SK-N-SH (cell line): ENCODE results near the gene RHOT1. TPM values are rescaled to one million over a fixed set of nuclear protein-coding genes. Genes with fewer than 3 reads are reported as not detected.

ENCODE experiments used
- CTCF ChIA-PET: fragments of 300-600, 350-600 bp; formaldehyde crosslinking; extraction: SDS; loops from one replicate; lab custom pipeline; 2021; lab: Yijun Ruan, JAX
- POLR2A ChIA-PET: fragments of 350-600 bp; sonication (Branson Sonifier 250); formaldehyde crosslinking; extraction: SDS; loops from one replicate; lab custom pipeline; 2020; ENCODE audit warnings: antibody characterized with exemption, inconsistent platforms; lab: Yijun Ruan, JAX
- DNase-seq: peaks from one replicate; pipeline ENCODE4 v3.0.0; 2012
- H2AFZ ChIP-seq: fragments of 200-600 bp; sonication (generic); 2 replicates; pipeline ENCODE4 v1.8.1; 2016; ENCODE audit warnings: antibody characterized with exemption, mild to moderate bottlenecking, low read depth
- H3F3A ChIP-seq: fragments of 200-600 bp; sonication (generic); replicated peaks from 2 replicates; pipeline ENCODE3; 2016; ENCODE audit warnings: antibody characterized with exemption, mild to moderate bottlenecking; ENCODE audit not compliant: insufficient read depth
- H3K27ac ChIP-seq, 2 experiments: fragments of 200-500 bp in 1 of 2; fragments of 200-600 bp in 1 of 2; sonication (Bioruptor generic) in 1 of 2; sonication (generic), shearing (Covaris generic) in 1 of 2; 2 replicates each; pipeline versions ENCODE4 v1.5.1 to v1.6.1; 2014 to 2016; ENCODE audit warnings: low read depth in 2 of 2, inconsistent platforms in 1 of 2, low read length in 1 of 2, mild to moderate bottlenecking in 1 of 2, mixed read lengths in 1 of 2
- H3K27me3 ChIP-seq: fragments of 200-600 bp; sonication (generic), shearing (Covaris generic); 2 replicates; pipeline ENCODE4 v1.6.1; 2016; ENCODE audit warnings: mixed run types; ENCODE audit not compliant: insufficient read depth
- H3K36me3 ChIP-seq, 2 experiments: fragments of 200-500 bp in 1 of 2; fragments of 200-600 bp in 1 of 2; sonication (Bioruptor generic) in 1 of 2; sonication (generic) in 1 of 2; replicated peaks in 1 of 2; 2 replicates each; pipeline versions ENCODE3 to v1.5.1; 2014 to 2016; ENCODE audit warnings: low read length in 1 of 2, mild to moderate bottlenecking in 1 of 2; ENCODE audit not compliant: insufficient read depth in 2 of 2, control insufficient read depth in 1 of 2
- H3K4me1 ChIP-seq, 2 experiments: fragments of 200-500 bp in 1 of 2; fragments of 200-600 bp in 1 of 2; sonication (Bioruptor generic) in 1 of 2; sonication (generic), shearing (Covaris generic) in 1 of 2; 2 replicates each; pipeline versions ENCODE4 v1.5.1 to v1.6.1; 2014 to 2016; ENCODE audit warnings: low read depth in 1 of 2, low read length in 1 of 2, mixed run types in 1 of 2; ENCODE audit not compliant: insufficient read depth in 2 of 2, control insufficient read depth in 1 of 2
- H3K4me2 ChIP-seq: fragments of 200-600 bp; sonication (generic), shearing (Covaris generic); 2 replicates; pipeline ENCODE4 v1.6.1; 2017; ENCODE audit warnings: mixed run types
- H3K4me3 ChIP-seq, 2 experiments: fragments of 200-500 bp in 1 of 2; fragments of 200-600 bp in 1 of 2; sonication (Bioruptor generic) in 1 of 2; sonication (generic), shearing (Covaris generic) in 1 of 2; 2 replicates each; pipeline versions ENCODE4 v1.5.1 to v1.8.1; 2014 to 2016; ENCODE audit warnings: low read depth in 2 of 2, inconsistent platforms in 1 of 2, low read length in 1 of 2, mild to moderate bottlenecking in 1 of 2, mixed read lengths in 1 of 2, moderate library complexity in 1 of 2
- H3K79me2 ChIP-seq: fragments of 200-600 bp; sonication (generic); 2 replicates; pipeline ENCODE4 v1.8.1; 2017; ENCODE audit warnings: mild to moderate bottlenecking; ENCODE audit not compliant: insufficient read depth
- H3K9ac ChIP-seq: fragments of 200-600 bp; sonication (generic); 2 replicates; pipeline ENCODE4 v1.6.1; 2017; ENCODE audit warnings: mixed run types
- H3K9me2 ChIP-seq: fragments of 200-600 bp; sonication (generic); 2 replicates; pipeline ENCODE4 v1.6.1; 2017; ENCODE audit warnings: mixed run types
- H3K9me3 ChIP-seq: fragments of 200-600 bp; sonication (generic); 2 replicates; pipeline ENCODE4 v1.6.1; 2017; ENCODE audit warnings: mixed run types, mild to moderate bottlenecking, moderate library complexity
- H4K20me1 ChIP-seq: fragments of 200-600 bp; sonication (generic); 2 replicates; pipeline ENCODE4 v1.6.1; 2017; ENCODE audit warnings: mild to moderate bottlenecking, mixed run types; ENCODE audit not compliant: insufficient read depth
- CHD2 ChIP-seq: fragments of 150-350 bp; IDR thresholded peaks from 2 replicates; pipeline ENCODE4 v1.6.1; 2018; ENCODE audit warnings: low read length; ENCODE audit not compliant: partially characterized antibody
- CTCF ChIP-seq: fragments of 200-600 bp; sonication (generic); IDR thresholded peaks from 2 replicates; pipeline ENCODE4 v1.6.1; 2017; ENCODE audit warnings: antibody characterized with exemption, mild to moderate bottlenecking, moderate library complexity
- EP300 ChIP-seq, 2 experiments: IDR thresholded peaks; 2 replicates each; pipeline versions ENCODE4 v1.4.0 to v1.6.1; 2012; ENCODE audit warnings: borderline replicate concordance in 1 of 2, low read depth in 1 of 2, low read length in 1 of 2
- EZH2phosphoT487 ChIP-seq: fragments of 200-600 bp; sonication (generic); IDR thresholded peaks from 2 replicates; pipeline ENCODE4 v1.6.1; 2017; ENCODE audit warnings: low read depth, mixed run types, mild to moderate bottlenecking, antibody characterized with exemption, moderate library complexity, borderline replicate concordance
- FOSL2 ChIP-seq: IDR thresholded peaks from 2 replicates; pipeline ENCODE4 v1.4.0; 2012; ENCODE audit warnings: low read depth, mild to moderate bottlenecking, moderate library complexity, borderline replicate concordance
- FOXJ3 ChIP-seq: sonication (generic); formaldehyde crosslinking; IDR thresholded peaks from 2 replicates; pipeline ENCODE4 v1.5.1; 2020; ENCODE audit warnings: mild to moderate bottlenecking, missing genetic modification reagents
- FOXM1 ChIP-seq: IDR thresholded peaks from 2 replicates; pipeline ENCODE4 v1.4.0; 2012; ENCODE audit warnings: low read depth, mild to moderate bottlenecking
- MEF2A ChIP-seq: IDR thresholded peaks from 2 replicates; pipeline ENCODE4 v1.4.0; 2012; ENCODE audit warnings: low read depth, borderline replicate concordance
- MXI1 ChIP-seq: IDR thresholded peaks from 2 replicates; pipeline ENCODE4 v1.6.1; 2012; ENCODE audit warnings: mild to moderate bottlenecking, low read depth, low read length, improper control_type of control experiment
- NFIC ChIP-seq: IDR thresholded peaks from 2 replicates; pipeline ENCODE4 v1.4.0; 2012; ENCODE audit warnings: borderline replicate concordance
- NRF1 ChIP-seq: IDR thresholded peaks from 2 replicates; pipeline ENCODE4 v1.6.1; 2012; ENCODE audit warnings: low read depth, mild to moderate bottlenecking, low read length
- POLR2AphosphoS5 ChIP-seq: IDR thresholded peaks from 2 replicates; pipeline ENCODE4 v1.6.1; 2012; ENCODE audit warnings: low read depth, low read length
- RAD21 ChIP-seq: IDR thresholded peaks from 2 replicates; pipeline ENCODE4 v1.6.1; 2012; ENCODE audit warnings: mild to moderate bottlenecking, low read length
- REST ChIP-seq: IDR thresholded peaks from 2 replicates; pipeline ENCODE4 v1.6.1; 2012; ENCODE audit warnings: mild to moderate bottlenecking, low read depth, low read length, moderate library complexity
- RXRA ChIP-seq: IDR thresholded peaks from 2 replicates; pipeline ENCODE4 v1.4.0; 2012; ENCODE audit warnings: low read depth, mild to moderate bottlenecking, borderline replicate concordance
- SIN3A ChIP-seq: IDR thresholded peaks from 2 replicates; pipeline ENCODE4 v1.6.1; 2012; ENCODE audit warnings: low read depth, mild to moderate bottlenecking, low read length, moderate library complexity, borderline replicate concordance
- SMC3 ChIP-seq: IDR thresholded peaks from 2 replicates; pipeline ENCODE4 v1.6.1; 2012; ENCODE audit warnings: low read depth, low read length, improper control_type of control experiment
- YY1 ChIP-seq: IDR thresholded peaks from 2 replicates; pipeline ENCODE4 v1.4.0; 2012; ENCODE audit warnings: low read depth, mild to moderate bottlenecking
- WGBS: methylation state at CpG from one replicate; pipeline ENCODE4 v1.1.6; 2017; ENCODE audit warnings: low lambda C conversion rate; 5-methylcytosine and 5-hydroxymethylcytosine counted together
- polyA plus RNA-seq, 3 experiments: library from polyadenylated mRNA; depleted of rRNA; stranded (reverse); fragments of >200 nt; gene quantifications; 2 replicates each; pipeline ENCODE4 v1.2.3, GENCODE V29; 2012
- TF ChIP-seq, protein P1 (sequence below): fragments of 150-350 bp; IDR thresholded peaks from 2 replicates; pipeline ENCODE4 v1.6.1; 2016; ENCODE audit warnings: mild to moderate bottlenecking, low read depth, low read length
- TF ChIP-seq, protein P2 (sequence below): IDR thresholded peaks from 2 replicates; pipeline ENCODE4 v1.4.0; 2012; ENCODE audit warnings: low read depth
- TF ChIP-seq, protein P3 (sequence below): IDR thresholded peaks from 2 replicates; pipeline ENCODE4; 2012
- TF ChIP-seq, protein P4 (sequence below): IDR thresholded peaks from 2 replicates; pipeline ENCODE4 v1.4.0; 2012; ENCODE audit warnings: low read depth, borderline replicate concordance
- TF ChIP-seq, protein P5 (sequence below): IDR thresholded peaks from 2 replicates; pipeline ENCODE4 v1.4.0; 2012; ENCODE audit warnings: low read depth, borderline replicate concordance

The RHOT1 gene
- polyA plus RNA-seq, 1 of the 3 experiments (the other 2 are of a cell fraction): 25.0 TPM

DNA sequence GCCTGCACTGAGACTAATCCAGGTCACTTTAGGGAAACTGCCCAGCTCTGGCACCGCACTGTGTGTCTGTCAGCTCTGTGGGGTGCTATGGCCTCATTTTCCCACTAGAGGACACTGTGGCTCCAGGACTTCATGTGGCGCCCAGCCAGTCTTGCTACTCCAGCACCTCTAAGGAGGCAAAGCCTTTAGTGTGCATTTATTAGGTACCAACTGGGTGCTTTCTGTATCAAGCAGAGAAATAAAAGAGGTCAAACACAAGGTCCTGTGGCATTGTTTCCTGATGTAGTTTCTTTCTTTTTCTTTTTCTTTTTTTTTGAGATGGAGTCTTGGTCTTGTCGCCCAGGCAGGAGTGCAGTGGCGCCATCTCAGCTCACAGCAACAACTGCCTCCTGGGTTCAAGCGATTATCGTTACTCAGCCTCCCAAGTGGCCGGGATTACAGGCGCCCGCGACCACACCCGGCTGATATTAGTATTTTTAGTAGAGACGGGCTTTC is 110.9 kb downstream of the RHOT1 start:
- H3K9me3 ChIP-seq: no peaks in the 10 kb centered on the region
- no peak overlapping the region for H3K9ac ChIP-seq
- no peaks in the 10 kb centered on the region for H4K20me1 ChIP-seq
- CTCF ChIA-PET: interaction anchor here (0.6 to 13.5 kb wide), 30 partner anchors 8 to 231 kb away, joined by 3 to 192 read pairs (median 4); partner anchors contain the start of genes PSMD11 and RHBDL3
- peak; percentile 82 for DNase-seq
- POLR2A ChIA-PET: no interaction called here
- H3K4me3 ChIP-seq: no peak overlapping the region; a peak in 1 of 4 replicates
- 40% methylated on average over 12 of the region's 12 CpGs for WGBS
- H3K4me2 ChIP-seq: no peak overlapping the region
- H3K9me2 ChIP-seq: no peaks in the 10 kb centered on the region
- H2AFZ ChIP-seq: no peak overlapping the region
- H3K27me3 ChIP-seq: no peaks in the 10 kb centered on the region
- no peaks in the 10 kb centered on the region for H3F3A ChIP-seq
- H3K27ac ChIP-seq: no peak overlapping the region
- H3K79me2 ChIP-seq: no peaks in the 10 kb centered on the region
- no peaks in the 10 kb centered on the region for H3K4me1 ChIP-seq
- H3K36me3 ChIP-seq: no peaks in the 10 kb centered on the region
- no peak for TF ChIP-seq NRF1
- TF ChIP-seq, protein P1, sequence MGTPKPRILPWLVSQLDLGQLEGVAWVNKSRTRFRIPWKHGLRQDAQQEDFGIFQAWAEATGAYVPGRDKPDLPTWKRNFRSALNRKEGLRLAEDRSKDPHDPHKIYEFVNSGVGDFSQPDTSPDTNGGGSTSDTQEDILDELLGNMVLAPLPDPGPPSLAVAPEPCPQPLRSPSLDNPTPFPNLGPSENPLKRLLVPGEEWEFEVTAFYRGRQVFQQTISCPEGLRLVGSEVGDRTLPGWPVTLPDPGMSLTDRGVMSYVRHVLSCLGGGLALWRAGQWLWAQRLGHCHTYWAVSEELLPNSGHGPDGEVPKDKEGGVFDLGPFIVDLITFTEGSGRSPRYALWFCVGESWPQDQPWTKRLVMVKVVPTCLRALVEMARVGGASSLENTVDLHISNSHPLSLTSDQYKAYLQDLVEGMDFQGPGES: no peak
- TF ChIP-seq SIN3A: 0 out of 2 replicates have a peak, but pooled peaks have one; percentile 47
- TF ChIP-seq MEF2A: no peak
- no peak for TF ChIP-seq POLR2AphosphoS5
- TF ChIP-seq FOXM1: no peak
- TF ChIP-seq MXI1: no peak
- no peak for TF ChIP-seq FOSL2
- TF ChIP-seq NFIC: no peak
- TF ChIP-seq SMC3: peak; percentile 99
- TF ChIP-seq CHD2: no peak
- TF ChIP-seq EZH2phosphoT487: no peak
- TF ChIP-seq RXRA: no peak
- TF ChIP-seq, protein P2, sequence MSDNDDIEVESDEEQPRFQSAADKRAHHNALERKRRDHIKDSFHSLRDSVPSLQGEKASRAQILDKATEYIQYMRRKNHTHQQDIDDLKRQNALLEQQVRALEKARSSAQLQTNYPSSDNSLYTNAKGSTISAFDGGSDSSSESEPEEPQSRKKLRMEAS: no peak
- TF ChIP-seq, protein P3, sequence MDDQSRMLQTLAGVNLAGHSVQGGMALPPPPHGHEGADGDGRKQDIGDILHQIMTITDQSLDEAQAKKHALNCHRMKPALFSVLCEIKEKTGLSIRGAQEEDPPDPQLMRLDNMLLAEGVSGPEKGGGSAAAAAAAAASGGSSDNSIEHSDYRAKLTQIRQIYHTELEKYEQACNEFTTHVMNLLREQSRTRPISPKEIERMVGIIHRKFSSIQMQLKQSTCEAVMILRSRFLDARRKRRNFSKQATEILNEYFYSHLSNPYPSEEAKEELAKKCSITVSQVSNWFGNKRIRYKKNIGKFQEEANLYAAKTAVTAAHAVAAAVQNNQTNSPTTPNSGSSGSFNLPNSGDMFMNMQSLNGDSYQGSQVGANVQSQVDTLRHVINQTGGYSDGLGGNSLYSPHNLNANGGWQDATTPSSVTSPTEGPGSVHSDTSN: no peak
- no peak for TF ChIP-seq YY1
- no peak for TF ChIP-seq FOXJ3 (CRISPR knock-in tag)
- TF ChIP-seq, protein P4, sequence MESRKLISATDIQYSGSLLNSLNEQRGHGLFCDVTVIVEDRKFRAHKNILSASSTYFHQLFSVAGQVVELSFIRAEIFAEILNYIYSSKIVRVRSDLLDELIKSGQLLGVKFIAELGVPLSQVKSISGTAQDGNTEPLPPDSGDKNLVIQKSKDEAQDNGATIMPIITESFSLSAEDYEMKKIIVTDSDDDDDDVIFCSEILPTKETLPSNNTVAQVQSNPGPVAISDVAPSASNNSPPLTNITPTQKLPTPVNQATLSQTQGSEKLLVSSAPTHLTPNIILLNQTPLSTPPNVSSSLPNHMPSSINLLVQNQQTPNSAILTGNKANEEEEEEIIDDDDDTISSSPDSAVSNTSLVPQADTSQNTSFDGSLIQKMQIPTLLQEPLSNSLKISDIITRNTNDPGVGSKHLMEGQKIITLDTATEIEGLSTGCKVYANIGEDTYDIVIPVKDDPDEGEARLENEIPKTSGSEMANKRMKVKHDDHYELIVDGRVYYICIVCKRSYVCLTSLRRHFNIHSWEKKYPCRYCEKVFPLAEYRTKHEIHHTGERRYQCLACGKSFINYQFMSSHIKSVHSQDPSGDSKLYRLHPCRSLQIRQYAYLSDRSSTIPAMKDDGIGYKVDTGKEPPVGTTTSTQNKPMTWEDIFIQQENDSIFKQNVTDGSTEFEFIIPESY: no peak
- TF ChIP-seq CTCF: peak; percentile 98
- TF ChIP-seq EP300 (IDR thresholded peaks at IDR 0.05; ENCODE audit: borderline replicate concordance in 1 of 2, low read depth in 1 of 2, low read length in 1 of 2): no peak
- TF ChIP-seq RAD21: peak; percentile 99
- no peak for TF ChIP-seq REST
- TF ChIP-seq, protein P5, sequence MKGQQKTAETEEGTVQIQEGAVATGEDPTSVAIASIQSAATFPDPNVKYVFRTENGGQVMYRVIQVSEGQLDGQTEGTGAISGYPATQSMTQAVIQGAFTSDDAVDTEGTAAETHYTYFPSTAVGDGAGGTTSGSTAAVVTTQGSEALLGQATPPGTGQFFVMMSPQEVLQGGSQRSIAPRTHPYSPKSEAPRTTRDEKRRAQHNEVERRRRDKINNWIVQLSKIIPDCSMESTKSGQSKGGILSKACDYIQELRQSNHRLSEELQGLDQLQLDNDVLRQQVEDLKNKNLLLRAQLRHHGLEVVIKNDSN: no peak
